HL-60 (cell line): Measurements from ENCODE around the gene FGA.

Source experiments
- DNase-seq, 2 experiments: peaks; one replicate each; pipeline ENCODE4 v3.0.0-alpha.2; 2010 to 2020; ENCODE audit warnings: low read depth in 1 of 2, low spot score in 1 of 2
- H3K27ac ChIP-seq: fragments of 250-450 bp; sonication (Bioruptor Pico); replicated peaks from 2 replicates; pipeline ENCODE4 v1.5.1; 2020; ENCODE audit warnings: mild to moderate bottlenecking, moderate library complexity
- H3K27me3 ChIP-seq: fragments of 250-450 bp; sonication (Bioruptor Pico); 2 replicates; pipeline ENCODE4 v1.5.1; 2021; ENCODE audit warnings: mild to moderate bottlenecking, moderate library complexity; ENCODE audit not compliant: insufficient read depth, poor library complexity, severe bottlenecking
- H3K4me3 ChIP-seq: replicated peaks from 2 replicates; pipeline ENCODE4 v1.5.1; 2011; ENCODE audit warnings: mild to moderate bottlenecking, control low read depth, low read length; ENCODE audit not compliant: insufficient read depth
- GABPA ChIP-seq: IDR thresholded peaks from 2 replicates; pipeline ENCODE4 v1.6.1; 2012; ENCODE audit warnings: low read depth
- POLR2AphosphoS5 ChIP-seq: IDR thresholded peaks from 2 replicates; pipeline ENCODE4 v1.6.1; 2012; ENCODE audit warnings: low read depth
- SPI1 ChIP-seq: IDR thresholded peaks from 2 replicates; pipeline ENCODE4 v1.6.1; 2012; ENCODE audit warnings: low read depth, mild to moderate bottlenecking, borderline replicate concordance
- TF ChIP-seq, protein P1 (sequence below): IDR thresholded peaks from one replicate; pipeline ENCODE4 v1.5.1; 2011; ENCODE audit warnings: low read length, control low read depth, inconsistent platforms; ENCODE audit not compliant: insufficient read depth
- TF ChIP-seq, protein P2 (sequence below): IDR thresholded peaks from 2 replicates; pipeline ENCODE4 v1.6.1; 2012; ENCODE audit warnings: low read depth; ENCODE audit not compliant: insufficient replicate concordance

FGA gene

DNA sequence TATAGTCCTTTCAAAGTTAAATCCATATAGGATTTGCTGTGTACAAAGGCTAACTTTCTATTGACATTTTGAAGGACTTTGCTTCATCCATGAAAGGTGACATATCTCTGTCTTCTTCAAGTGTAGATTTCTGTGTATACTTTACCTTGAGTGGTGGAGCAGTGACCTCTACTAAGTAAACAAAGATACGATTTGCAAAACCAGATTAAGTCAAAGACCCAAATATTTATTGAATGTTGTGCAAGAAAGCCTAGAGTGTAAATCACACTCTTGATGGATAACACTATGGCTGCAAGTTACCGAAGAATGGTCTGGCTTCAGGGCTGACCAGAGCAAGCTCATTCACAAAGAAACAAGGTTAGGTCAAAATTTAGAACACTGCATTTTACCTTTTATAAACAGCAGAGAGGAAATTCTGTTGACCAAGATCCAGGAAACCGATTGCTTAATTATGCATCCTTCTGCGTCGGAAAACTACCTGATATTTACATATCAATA, 27.3 kb upstream of the FGA start:
- Histone ChIP-seq H3K4me3 (no peak overlapping the region), H3K27me3 (peaks cover 7% of the 10 kb centered on the region), H3K27ac (no peak overlapping the region)
- TF ChIP-seq, protein P1, sequence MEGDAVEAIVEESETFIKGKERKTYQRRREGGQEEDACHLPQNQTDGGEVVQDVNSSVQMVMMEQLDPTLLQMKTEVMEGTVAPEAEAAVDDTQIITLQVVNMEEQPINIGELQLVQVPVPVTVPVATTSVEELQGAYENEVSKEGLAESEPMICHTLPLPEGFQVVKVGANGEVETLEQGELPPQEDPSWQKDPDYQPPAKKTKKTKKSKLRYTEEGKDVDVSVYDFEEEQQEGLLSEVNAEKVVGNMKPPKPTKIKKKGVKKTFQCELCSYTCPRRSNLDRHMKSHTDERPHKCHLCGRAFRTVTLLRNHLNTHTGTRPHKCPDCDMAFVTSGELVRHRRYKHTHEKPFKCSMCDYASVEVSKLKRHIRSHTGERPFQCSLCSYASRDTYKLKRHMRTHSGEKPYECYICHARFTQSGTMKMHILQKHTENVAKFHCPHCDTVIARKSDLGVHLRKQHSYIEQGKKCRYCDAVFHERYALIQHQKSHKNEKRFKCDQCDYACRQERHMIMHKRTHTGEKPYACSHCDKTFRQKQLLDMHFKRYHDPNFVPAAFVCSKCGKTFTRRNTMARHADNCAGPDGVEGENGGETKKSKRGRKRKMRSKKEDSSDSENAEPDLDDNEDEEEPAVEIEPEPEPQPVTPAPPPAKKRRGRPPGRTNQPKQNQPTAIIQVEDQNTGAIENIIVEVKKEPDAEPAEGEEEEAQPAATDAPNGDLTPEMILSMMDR = no peak
- no peak for TF ChIP-seq GABPA
- TF ChIP-seq, protein P2, sequence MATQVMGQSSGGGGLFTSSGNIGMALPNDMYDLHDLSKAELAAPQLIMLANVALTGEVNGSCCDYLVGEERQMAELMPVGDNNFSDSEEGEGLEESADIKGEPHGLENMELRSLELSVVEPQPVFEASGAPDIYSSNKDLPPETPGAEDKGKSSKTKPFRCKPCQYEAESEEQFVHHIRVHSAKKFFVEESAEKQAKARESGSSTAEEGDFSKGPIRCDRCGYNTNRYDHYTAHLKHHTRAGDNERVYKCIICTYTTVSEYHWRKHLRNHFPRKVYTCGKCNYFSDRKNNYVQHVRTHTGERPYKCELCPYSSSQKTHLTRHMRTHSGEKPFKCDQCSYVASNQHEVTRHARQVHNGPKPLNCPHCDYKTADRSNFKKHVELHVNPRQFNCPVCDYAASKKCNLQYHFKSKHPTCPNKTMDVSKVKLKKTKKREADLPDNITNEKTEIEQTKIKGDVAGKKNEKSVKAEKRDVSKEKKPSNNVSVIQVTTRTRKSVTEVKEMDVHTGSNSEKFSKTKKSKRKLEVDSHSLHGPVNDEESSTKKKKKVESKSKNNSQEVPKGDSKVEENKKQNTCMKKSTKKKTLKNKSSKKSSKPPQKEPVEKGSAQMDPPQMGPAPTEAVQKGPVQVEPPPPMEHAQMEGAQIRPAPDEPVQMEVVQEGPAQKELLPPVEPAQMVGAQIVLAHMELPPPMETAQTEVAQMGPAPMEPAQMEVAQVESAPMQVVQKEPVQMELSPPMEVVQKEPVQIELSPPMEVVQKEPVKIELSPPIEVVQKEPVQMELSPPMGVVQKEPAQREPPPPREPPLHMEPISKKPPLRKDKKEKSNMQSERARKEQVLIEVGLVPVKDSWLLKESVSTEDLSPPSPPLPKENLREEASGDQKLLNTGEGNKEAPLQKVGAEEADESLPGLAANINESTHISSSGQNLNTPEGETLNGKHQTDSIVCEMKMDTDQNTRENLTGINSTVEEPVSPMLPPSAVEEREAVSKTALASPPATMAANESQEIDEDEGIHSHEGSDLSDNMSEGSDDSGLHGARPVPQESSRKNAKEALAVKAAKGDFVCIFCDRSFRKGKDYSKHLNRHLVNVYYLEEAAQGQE = no peak
- no peak for TF ChIP-seq POLR2AphosphoS5
- no peak for TF ChIP-seq SPI1
- DNase-seq = no peak

DNA sequence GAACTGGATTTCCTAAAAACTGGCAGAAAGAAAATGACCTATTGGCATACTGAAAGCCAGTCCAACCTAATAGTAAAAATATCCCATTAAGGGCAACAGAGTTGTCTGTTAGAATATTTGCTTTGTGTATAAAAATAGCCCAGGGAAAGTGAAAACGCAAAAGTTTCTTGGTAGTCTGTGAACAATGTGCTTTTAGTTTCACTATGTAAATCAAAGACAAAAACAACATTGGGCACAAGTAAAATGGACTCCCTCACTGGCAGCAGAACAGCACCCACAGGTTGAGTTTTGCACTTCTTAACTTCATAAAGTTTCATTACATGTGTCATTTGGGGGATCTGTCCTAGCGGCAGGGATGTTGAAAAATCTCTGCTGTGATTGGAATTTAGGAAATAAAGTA, 26.2 kb upstream of the FGA start:
- no peak overlapping the region for H3K27ac ChIP-seq
- DNase-seq = no peak
- H3K27me3 ChIP-seq = peaks cover 7% of the 10 kb centered on the region
- TF ChIP-seq, protein P2 = no peak
- TF ChIP-seq SPI1 (no peak), GABPA (no peak), POLR2AphosphoS5 (no peak)
- TF ChIP-seq, protein P1 = no peak
- no peak overlapping the region for H3K4me3 ChIP-seq

DNA sequence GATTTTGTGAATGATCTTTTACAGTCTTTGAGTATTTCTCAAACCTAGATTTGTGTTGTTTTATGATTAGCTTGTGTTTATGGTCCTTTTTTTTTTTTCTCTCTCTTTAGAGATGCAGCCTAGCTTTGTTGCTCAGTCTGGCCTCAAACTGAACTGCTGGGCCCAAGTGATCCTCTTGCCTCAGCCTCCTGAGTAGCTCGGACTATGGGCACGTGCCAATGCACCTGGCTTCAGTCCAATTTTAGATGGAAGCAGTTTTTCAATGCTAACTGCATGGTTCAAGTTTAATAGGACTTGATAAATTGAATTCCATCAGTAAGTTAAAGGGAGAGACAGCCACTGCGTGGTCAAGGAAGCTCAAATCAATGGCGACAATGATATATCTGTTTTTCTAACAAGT, 25.7 kb upstream of the FGA start:
- DNase-seq = no peak

More for the DNA sequence above, 25.7 kb upstream of the FGA start:
- Histone ChIP-seq H3K4me3 (no peak overlapping the region), H3K27me3 (peaks cover 7% of the 10 kb centered on the region), H3K27ac (no peak overlapping the region)
- no peak for TF ChIP-seq SPI1
- TF ChIP-seq GABPA = no peak
- TF ChIP-seq, protein P1 = no peak
- no peak for TF ChIP-seq POLR2AphosphoS5
- TF ChIP-seq, protein P2 = no peak
